Body of pancreas (tissue), 4 donors: ENCODE data around the gene ATG10.

Source experiments
- POLR2A ChIP-seq, 3 donors: fragments of 450-650 bp; IDR thresholded peaks; one replicate each; pipeline ENCODE4 v1.6.1; 2016; ENCODE audit warnings: antibody characterized with exemption in 3 of 3, mild to moderate bottlenecking in 2 of 3
- TF ChIP-seq, protein P1 (sequence below), 7 experiments: fragments of 450-650 bp in 4 of 7; fragments of 200-600 bp in 3 of 7; sonication (generic) in 3 of 7; IDR thresholded peaks; one replicate each; pipeline ENCODE4 v1.5.1; 2016 to 2019; ENCODE audit warnings: antibody characterized with exemption in 7 of 7

DNA sequence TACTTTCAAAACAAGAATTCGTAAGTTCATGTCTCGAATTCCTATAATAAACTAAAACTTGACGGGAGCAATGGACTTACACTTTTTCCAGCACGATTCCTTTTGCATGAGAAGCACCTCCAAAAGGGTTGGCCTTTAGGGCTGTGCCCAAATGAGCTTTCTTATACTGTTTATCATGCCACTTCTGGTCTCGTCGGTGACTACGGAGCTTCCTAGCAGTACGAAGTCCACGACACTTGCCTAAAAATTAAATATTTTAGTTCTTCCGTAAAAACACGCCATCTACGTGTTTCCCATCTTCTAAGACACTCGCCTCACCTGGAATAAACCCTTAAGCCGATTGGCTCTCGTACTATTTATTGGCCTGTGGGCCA, 305.8 kb downstream of the ATG10 start:
- TF ChIP-seq, protein P1, sequence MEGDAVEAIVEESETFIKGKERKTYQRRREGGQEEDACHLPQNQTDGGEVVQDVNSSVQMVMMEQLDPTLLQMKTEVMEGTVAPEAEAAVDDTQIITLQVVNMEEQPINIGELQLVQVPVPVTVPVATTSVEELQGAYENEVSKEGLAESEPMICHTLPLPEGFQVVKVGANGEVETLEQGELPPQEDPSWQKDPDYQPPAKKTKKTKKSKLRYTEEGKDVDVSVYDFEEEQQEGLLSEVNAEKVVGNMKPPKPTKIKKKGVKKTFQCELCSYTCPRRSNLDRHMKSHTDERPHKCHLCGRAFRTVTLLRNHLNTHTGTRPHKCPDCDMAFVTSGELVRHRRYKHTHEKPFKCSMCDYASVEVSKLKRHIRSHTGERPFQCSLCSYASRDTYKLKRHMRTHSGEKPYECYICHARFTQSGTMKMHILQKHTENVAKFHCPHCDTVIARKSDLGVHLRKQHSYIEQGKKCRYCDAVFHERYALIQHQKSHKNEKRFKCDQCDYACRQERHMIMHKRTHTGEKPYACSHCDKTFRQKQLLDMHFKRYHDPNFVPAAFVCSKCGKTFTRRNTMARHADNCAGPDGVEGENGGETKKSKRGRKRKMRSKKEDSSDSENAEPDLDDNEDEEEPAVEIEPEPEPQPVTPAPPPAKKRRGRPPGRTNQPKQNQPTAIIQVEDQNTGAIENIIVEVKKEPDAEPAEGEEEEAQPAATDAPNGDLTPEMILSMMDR (IDR thresholded peaks at IDR 0.05): no peak
- no peak for TF ChIP-seq POLR2A (IDR thresholded peaks at IDR 0.05)
